Measurements from ENCODE around the gene ARHGAP42. TPM values are rescaled to one million over a fixed set of nuclear protein-coding genes. Genes with fewer than 3 reads are reported as not detected.

ARHGAP42 gene
- total and polyA plus RNA-seq, 10 donors = 3.5 to 31.0 (median 19.6) TPM

DNA sequence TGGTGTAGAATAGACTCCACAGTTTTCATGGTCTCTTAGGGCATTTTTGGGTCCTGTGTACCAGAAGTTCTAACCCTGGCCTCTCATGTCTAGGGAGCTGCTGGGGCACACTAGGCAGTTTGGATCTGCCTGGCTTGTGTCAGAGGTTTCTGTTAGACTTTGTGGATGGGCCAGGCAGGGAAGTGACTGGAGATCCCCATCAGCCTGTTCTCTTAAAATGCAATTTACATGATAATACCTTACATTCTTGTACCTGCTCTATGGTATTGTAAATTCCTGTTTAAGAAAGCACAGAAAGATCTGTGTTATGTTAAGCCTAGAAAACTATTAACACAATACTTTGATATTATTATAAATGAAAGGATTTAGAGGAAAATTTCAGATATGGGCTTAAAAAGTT, 104.0 kb downstream of the ARHGAP42 start:
- TF ChIP-seq, protein P1, sequence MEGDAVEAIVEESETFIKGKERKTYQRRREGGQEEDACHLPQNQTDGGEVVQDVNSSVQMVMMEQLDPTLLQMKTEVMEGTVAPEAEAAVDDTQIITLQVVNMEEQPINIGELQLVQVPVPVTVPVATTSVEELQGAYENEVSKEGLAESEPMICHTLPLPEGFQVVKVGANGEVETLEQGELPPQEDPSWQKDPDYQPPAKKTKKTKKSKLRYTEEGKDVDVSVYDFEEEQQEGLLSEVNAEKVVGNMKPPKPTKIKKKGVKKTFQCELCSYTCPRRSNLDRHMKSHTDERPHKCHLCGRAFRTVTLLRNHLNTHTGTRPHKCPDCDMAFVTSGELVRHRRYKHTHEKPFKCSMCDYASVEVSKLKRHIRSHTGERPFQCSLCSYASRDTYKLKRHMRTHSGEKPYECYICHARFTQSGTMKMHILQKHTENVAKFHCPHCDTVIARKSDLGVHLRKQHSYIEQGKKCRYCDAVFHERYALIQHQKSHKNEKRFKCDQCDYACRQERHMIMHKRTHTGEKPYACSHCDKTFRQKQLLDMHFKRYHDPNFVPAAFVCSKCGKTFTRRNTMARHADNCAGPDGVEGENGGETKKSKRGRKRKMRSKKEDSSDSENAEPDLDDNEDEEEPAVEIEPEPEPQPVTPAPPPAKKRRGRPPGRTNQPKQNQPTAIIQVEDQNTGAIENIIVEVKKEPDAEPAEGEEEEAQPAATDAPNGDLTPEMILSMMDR (IDR thresholded peaks at IDR 0.05 in 8 of 11, conservative IDR thresholded peaks at IDR 0.05 in 3 of 11) = no peak
- TF ChIP-seq POLR2AphosphoS5 (IDR thresholded peaks at IDR 0.05) (no peak), POLR2A (IDR thresholded peaks at IDR 0.05) (no peak)
- Histone ChIP-seq H3K9me3 (no peaks in the 10 kb centered on the region), H3K4me1 (peaks cover 0 to 13% (median 0%) of the 10 kb centered on the region in 6 donors), H3K27me3 (replicated peaks in 1 of 7) (no peaks in the 10 kb centered on the region), H3K4me3 (no peak overlapping the region), H3K36me3 (no peaks in the 10 kb centered on the region), H3K27ac (no peak overlapping the region)
- DNase-seq = no peak
- intact Hi-C loops (cut with DNase I; ENCODE audit: low total_unique reads) = no loop called here

DNA sequence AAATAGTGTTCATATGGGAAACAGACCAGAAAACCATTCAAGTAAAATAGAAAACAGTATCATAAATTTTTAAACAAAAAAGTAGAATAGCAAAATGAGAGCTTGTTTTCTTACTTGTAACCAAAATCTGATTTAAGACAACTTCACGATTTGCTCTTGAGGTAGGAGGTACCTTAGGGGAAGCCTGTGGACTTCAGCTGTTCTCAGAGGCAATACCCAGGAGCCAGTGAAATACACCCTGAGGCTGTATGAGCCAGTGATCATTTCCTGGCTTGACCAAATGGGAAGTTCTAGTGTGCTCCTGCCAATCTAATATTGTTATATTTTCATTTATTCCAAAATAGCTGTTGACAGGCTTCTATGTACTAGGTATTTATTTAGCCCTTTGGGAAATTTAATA, 104.8 kb downstream of the ARHGAP42 start:
- Histone ChIP-seq H3K27ac (no peak overlapping the region), H3K36me3 (no peaks in the 10 kb centered on the region), H3K27me3 (replicated peaks in 1 of 7) (no peaks in the 10 kb centered on the region), H3K9me3 (no peaks in the 10 kb centered on the region), H3K4me1 (peaks cover 0 to 6% (median 0%) of the 10 kb centered on the region in 6 donors), H3K4me3 (no peak overlapping the region)
- intact Hi-C loops (cut with DNase I; ENCODE audit: low total_unique reads) = no loop called here
- TF ChIP-seq, protein P1 (IDR thresholded peaks at IDR 0.05 in 8 of 11, conservative IDR thresholded peaks at IDR 0.05 in 3 of 11) = no peak
- TF ChIP-seq POLR2AphosphoS5 (IDR thresholded peaks at IDR 0.05) (no peak), POLR2A (IDR thresholded peaks at IDR 0.05) (no peak)
- WGBS, 5 donors = 14 to 42% (median 23%) methylated on average over 1 of the region's 1 CpG
- DNase-seq = no peak

DNA sequence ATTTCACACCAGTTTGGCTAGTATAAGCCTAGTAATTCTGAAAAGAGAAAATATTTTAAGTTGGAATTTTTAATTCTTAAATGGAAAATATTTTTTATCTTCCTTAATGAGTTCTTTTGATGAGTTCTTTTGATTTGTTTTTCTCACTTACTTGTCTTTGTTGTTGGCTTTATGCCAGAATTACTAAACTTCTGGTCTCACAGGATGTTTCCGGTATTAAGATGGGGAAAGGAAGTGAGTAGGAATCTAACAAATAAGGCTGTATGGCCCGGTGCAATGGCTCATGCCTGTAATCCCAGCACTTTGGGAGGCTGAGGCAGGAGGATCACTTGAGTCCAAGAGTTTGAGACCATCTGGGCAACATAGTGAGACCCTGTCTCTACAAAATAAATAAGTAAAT, 106.4 kb downstream of the ARHGAP42 start:
- no peak for DNase-seq
- peaks cover 0 to 5% (median 0%) of the 10 kb centered on the region in 6 donors for H3K4me1 ChIP-seq
- intact Hi-C loops (cut with DNase I; ENCODE audit: low total_unique reads) = no loop called here
- H3K4me3 ChIP-seq = no peak overlapping the region
- no peaks in the 10 kb centered on the region for H3K36me3 ChIP-seq
- H3K27me3 ChIP-seq (replicated peaks in 1 of 7) = no peaks in the 10 kb centered on the region
- TF ChIP-seq, protein P1 (IDR thresholded peaks at IDR 0.05 in 8 of 11, conservative IDR thresholded peaks at IDR 0.05 in 3 of 11) = no peak
- no peak for TF ChIP-seq POLR2A (IDR thresholded peaks at IDR 0.05)
- no peak for TF ChIP-seq POLR2AphosphoS5 (IDR thresholded peaks at IDR 0.05)
- no peaks in the 10 kb centered on the region for H3K9me3 ChIP-seq
- WGBS, 5 donors = 41 to 69% (median 55%) methylated on average over 2 of the region's 2 CpGs
- no peak overlapping the region for H3K27ac ChIP-seq

DNA sequence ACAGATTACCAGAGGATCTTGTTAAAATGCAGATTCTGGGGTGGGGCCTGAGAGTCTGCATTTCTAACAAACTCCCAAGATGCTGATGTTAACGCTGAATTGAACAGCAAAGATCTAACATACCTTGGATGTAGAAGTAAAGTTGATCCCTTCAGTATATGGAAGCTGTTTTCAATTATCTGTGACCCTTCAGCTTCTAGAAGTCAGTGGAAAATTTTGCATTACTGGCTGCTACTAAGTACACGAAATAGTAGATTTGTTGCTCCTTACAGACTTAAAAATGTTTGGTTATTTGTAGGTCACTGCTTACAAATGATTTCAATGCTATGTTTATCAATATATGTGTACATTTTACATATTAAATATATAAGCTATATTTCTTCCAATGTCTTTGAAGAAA, 107.4 kb downstream of the ARHGAP42 start:
- Histone ChIP-seq H3K4me1 (peaks cover 0 to 5% (median 0%) of the 10 kb centered on the region in 6 donors), H3K27ac (no peak overlapping the region), H3K9me3 (no peaks in the 10 kb centered on the region), H3K36me3 (no peaks in the 10 kb centered on the region), H3K4me3 (no peak overlapping the region), H3K27me3 (replicated peaks in 1 of 7) (no peaks in the 10 kb centered on the region)
- intact Hi-C loops (cut with DNase I; ENCODE audit: low total_unique reads) = no loop called here
- 65 to 91% (median 81%) methylated on average over 2 of the region's 2 CpGs for WGBS, 5 donors
- DNase-seq = no peak
- TF ChIP-seq POLR2AphosphoS5 (IDR thresholded peaks at IDR 0.05) (no peak), POLR2A (IDR thresholded peaks at IDR 0.05) (no peak)
- TF ChIP-seq, protein P1 (IDR thresholded peaks at IDR 0.05 in 8 of 11, conservative IDR thresholded peaks at IDR 0.05 in 3 of 11) = no peak

Measured in spleen (tissue), 11 donors.